NCI-H2029 treated with DMSO at 0.1 percent for 48 hours (cell line): ENCODE results near the gene HMG20B.
"Not testable (repeated sequence)": the region's sequence is repeated elsewhere in the genome, so short reads cannot be mapped to it uniquely, and the experiment has no call there.

Experiments used
- DNase-seq: peaks from one replicate; lab custom pipeline; 2025; lab: John Stamatoyannopoulos, UW

HMG20B gene

DNA sequence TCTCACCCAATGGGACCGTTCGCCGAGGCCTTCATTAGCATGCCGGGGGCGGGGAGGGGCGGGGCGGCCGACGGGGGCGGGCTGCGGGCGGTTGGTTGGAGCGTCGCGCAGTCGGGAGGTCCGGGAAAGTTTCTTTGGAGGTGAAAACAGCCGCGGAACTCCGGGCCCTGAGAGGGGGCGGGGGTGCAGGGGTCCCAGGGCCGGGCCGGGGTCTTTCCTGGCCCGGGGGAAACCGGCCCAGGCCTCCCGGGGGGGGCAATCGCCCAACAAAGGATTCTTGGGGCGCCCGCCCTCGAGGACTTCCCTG, at the start of gene HMG20B:
TSS of gene HMG20B (plus strand) at position 90 of the 307 bp plus-strand sequence. CDS start 366 bp downstream, outside the sequence.
- DNase-seq, result no peak

DNA sequence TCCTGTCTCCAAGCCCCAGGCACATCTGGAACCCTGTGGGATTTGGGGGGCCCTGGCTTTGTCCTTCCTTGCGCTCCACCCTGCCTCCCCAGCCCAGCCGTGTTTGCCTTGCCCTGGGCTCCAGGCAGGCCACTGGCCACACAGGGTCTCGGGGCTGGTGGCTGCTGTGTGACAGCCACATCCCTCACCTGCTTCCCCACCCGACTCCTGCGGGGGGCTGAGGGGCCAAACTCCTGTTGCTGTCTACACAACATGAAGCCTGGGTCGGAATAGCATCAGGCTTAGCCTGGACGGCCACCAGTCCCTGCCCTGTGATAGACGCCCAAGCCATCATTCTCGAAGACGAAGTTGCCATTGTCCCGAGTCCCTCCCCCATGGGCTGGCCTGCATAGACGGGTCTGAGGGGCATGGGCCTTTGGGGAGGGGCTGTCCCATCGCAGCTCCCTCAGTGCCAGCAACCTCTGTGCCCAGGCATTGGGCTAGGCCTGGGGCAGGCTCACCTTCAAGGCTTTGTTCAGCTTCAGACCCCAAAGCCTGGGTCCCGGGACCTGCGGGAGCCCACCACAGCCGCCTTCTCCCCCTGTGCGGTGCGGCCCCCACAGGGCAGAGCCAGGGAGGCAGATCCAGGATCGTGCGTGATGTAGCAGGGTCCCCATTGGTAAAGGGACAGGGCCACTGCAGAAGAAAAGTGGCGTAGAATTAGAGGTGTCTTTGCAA, 49.2 kb upstream of the HMG20B start:
- no peak for DNase-seq

DNA sequence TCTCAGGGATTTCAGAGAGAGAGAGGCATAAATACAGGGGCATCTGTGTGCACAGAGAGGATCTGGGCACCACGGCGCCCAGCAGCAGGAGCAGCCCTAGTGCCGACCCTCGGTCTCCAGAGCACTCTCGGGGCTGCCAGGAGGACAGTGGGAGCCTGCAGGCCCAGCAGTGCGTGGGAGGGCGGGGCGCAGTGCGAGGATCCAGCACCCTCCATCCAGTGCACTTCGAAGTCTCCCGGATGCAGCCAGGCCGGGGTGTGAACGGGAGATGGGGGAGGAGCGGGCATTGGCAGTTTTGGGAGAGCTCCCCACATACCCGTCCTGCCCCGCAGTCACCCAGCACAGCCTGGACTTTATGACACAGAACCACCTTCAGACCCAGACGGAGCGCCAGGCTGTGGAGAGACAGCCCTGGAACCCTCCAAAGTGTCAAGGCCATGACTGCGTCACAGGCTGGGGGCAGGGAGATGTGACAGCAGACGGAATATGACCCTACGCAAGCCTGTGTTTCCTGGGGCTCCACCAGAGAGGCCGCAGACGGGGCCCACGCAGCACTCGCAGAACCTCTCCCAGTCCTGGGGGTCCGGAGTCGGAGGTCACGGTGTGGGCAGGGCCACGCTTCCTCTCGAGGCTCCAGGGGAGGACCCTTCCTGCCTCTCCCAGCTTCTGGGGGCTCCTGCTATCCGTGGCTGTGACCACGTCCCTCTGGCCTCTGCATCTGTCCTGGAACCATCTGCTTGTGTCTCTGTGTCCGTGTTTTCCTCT, 48.5 kb upstream of the HMG20B start:
- DNase-seq, result no peak

DNA sequence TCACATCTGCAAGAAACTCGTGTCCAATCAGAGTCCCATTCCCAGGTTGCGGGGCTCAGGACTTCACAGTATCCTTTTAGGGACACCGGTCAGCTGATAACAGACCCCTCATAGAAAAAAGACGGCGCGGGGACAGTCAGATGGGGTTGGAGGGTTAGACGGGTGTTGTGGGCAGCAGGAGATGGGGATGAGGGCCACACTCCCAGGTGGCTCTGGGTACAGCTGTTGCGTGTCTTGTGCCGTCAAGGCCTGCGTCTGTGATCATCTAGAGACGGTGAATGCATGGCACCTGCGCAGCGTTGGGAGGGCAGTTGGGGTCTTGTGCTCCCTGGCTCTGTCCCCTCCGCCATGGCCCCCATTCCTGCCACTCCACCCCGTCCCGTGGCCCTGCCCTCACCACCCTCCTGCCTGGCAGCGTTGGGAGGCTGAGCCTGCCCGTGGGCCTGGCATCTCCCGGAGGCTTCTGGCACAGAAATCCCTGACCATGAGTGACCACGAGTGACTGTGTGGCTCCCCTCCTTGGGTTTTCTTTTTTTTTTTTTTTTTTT, 47.8 kb upstream of the HMG20B start:
- no peak for DNase-seq

DNA sequence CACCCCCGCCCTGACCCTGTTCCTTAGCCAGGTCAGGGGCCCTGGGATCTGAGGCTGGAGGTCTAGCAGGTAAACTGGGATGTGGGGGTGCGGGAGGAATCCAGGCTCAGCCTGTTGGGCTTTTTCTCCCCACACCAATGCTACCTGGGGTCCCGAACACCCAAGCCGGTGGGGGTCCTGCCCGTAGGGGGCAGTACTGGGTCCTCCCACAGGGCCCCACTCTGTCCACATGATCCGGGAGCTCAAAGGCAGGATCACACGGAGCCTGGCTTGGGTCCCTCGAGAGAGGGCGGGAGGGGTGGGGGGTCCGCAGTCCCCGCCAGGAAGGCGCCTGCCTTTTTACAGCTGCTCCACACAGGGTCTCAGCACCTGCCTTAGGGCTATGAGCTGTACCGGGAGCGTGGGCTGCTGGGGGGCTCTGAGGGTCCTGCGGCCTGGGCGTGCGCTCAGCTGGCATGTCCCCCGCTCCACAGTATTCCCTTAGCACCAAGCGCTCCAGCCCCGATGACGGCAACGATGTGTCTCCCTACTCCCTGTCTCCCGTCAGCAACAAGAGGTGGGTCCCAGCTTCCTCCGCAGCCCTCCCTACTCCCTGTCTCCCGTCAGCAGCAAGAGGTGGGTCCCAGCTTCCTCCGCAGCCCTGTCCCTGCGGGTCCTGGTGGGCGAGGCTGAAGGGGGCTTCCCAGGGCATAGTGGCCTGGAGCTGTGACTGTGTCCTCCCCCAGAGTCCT, 46.1 kb upstream of the HMG20B start:
- DNase-seq, result no peak

DNA sequence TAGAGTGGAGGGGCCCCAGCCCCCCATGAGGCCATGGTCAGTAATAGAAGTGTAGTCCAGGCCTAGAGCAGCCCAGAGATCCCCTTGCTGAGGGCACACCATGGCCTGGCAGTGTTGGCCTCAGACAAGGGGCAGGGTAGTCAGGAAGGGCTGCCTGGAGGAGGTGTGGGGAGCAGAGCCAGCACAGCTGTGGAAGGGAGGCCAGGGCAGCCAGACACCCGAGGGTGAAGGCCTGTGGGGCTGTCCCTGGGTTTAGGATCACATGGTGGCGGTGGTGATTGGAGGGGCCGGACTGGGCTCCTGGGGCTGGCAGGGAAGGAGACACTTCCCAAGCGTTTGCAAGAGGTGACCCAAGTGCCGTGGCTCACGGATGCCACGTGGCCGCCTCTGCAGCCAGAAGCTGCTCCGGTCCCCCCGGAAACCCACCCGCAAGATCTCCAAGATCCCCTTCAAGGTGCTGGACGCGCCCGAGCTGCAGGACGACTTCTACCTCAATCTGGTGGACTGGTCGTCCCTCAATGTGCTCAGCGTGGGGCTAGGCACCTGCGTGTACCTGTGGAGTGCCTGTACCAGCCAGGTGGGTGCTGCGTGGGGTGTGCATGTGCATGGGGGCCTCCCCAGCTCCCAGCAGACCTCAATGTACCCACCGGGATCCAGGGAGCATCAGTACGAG, 45.4 kb upstream of the HMG20B start:
- DNase-seq, result no peak

DNA sequence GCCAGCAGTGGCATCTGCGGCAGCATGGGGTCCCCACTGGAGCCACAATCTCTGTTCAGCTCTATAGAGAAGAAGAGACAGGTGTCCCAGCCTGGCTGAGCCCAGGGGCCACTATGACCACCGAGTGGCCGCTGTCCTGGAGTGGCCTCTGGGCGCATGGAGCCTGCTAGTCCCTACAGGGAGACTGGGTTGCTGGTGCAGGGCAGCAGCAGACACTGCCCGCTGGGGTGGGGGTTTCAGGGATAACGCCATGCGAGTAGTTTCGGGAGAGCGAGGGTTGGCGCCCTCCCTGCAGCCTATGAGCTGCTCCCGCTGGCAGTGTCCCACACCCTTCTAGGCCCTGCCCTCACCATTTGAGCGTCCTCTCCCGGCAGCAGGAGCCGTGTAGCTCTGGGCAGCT, 44.7 kb upstream of the HMG20B start:
- DNase-seq, result no peak

DNA sequence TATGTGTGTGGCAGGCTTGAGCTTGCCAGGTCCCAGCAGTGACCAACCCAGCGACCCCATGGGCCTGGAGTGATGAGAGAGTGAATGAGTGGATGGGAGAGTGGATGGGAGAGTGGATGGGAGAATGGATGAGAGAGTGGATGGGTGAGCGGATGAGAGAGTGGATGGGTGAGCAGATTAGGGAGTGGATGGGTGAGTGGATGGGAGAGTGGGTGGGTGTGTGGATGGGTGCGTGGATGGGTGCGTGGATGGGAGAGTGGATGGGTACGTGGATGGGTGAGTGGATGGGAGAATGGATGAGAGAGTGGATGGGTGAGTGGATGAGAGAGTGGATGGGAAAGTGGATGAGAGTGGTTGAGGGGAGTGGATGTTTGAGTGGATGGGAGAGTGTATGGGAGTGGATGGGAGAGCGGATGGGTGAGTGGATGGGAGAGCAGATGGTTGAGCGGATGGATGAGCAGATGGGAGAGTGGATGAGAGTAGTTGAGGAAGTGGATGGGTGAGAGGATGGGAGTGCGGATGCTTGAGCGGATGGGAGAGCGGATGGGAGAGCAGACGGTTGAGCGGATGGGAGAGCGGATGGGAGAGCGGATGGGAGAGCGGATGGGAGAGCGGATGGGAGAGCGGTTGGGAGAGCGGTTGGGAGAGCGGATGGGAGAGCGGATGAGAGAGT, 44.1 kb upstream of the HMG20B start:
- no peak for DNase-seq

DNA sequence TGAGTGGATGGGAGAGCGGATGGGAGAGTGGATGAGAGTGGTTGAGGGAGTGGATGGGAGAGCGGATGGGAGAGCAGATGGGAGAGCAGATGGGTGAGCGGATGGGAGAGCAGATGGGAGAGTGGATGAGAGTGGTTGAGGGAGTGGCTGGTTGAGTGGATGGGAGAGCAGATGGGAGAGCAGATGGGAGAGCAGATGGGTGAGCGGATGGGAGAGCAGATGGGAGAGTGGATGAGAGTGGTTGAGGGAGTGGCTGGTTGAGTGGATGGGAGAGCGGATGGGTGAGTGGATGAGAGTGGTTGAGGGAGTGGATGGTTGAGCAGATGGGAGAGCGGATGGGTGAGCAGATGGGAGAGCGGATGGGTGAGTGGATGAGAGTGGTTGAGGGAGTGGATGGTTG, 43.4 kb upstream of the HMG20B start:
- DNase-seq, result not testable (repeated sequence)

DNA sequence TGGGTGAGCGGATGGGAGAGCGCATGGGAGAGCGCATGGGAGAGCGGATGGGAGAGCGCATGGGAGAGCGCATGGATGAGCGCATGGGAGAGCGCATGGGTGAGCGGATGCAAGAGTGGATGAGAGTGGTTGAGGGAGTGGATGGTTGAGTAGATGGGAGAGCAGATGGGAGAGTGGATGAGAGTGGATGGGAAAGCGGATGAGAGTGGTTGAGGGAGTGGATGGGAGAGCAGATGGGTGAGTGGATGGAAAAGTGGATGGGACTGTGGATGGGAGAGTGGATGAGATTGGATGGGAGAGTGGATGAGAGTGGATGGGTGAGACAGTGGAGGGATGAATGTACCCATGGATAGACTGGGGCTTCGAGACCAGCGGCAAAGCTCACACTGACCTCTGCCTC, 42.4 kb upstream of the HMG20B start:
- no peak for DNase-seq

DNA sequence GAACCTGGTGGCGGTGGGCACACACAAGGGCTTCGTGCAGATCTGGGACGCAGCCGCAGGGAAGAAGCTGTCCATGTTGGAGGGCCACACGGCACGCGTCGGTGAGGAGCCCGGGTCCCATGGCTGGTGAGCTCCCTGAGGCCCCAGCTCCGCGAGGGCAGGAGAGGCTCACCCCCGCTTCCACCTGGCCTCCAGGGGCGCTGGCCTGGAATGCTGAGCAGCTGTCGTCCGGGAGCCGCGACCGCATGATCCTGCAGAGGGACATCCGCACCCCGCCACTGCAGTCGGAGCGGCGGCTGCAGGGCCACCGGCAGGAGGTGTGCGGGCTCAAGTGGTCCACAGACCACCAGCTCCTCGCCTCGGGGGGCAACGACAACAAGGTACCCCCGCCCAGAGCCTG, 41.0 kb upstream of the HMG20B start:
- no peak for DNase-seq

DNA sequence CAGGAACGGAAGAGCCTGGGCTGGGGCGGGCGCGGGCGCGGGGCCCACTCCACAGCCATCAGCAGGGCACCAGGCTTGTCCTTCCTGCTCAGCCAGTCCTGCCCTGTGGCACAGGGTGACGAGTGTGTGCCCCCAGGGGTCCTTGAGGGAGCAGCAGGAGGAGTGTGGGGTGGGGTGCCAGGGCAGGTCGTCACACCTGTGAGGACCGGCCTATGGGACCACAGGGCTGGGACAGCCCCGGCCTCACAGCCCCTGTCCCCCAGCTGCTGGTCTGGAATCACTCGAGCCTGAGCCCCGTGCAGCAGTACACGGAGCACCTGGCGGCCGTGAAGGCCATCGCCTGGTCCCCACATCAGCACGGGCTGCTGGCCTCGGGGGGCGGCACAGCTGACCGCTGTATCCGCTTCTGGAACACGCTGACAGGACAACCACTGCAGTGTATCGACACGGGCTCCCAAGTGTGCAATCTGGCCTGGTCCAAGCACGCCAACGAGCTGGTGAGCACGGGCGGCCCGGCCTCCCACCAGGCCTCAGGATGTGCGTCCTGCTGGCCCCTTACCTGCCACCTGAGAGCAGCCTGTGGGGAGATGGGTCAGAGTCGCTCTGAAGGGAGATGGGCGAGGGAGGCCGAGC, 40.5 kb upstream of the HMG20B start:
- DNase-seq, result no peak

DNA sequence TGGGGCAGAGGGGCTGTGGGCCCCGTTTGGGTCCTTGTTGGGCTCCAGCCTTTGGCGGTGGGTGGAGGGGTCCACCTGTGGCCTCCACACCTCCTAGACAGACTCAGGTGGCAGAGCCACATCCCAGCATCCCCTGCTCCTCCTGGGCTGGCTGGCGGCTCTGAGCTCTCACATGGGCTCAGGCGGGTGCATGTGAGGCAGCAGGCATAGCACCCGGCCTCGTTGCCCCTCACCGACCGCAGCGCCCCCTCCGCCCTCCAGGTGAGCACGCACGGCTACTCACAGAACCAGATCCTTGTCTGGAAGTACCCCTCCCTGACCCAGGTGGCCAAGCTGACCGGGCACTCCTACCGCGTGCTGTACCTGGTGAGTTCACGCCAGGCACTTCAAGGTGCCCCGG, 39.7 kb upstream of the HMG20B start:
- no peak for DNase-seq

DNA sequence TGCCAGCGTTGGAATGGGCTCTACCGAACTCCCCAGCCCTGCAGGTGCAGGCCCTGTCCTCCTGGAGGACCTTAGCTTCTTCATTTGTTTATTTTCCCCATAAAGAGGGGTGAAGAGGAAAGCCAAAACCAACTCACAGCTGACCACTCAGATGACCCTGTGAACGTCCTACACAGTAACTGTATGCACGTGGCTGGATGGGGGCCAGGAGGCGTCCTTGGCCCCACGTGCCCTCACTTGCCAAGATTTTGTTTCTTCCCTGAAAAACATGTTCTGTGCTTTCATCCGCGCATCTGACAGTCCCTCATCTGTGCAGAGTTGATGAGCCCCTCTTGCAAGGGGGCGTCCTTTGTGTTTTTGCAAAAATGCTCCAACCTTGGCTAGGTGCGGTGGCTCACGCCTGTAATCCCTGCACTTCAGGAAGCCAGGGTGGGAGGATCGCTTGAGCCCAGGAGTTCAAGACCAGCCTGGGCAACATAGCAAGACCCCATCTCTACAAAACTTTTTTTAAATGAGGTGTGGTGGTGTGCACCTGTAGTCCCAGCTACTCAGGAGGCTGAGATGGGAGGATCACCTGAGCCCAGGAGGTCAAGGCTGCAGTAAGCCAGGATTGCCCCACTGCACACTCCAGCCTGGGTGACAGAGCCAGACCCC, 39.1 kb upstream of the HMG20B start:
- no peak for DNase-seq

DNA sequence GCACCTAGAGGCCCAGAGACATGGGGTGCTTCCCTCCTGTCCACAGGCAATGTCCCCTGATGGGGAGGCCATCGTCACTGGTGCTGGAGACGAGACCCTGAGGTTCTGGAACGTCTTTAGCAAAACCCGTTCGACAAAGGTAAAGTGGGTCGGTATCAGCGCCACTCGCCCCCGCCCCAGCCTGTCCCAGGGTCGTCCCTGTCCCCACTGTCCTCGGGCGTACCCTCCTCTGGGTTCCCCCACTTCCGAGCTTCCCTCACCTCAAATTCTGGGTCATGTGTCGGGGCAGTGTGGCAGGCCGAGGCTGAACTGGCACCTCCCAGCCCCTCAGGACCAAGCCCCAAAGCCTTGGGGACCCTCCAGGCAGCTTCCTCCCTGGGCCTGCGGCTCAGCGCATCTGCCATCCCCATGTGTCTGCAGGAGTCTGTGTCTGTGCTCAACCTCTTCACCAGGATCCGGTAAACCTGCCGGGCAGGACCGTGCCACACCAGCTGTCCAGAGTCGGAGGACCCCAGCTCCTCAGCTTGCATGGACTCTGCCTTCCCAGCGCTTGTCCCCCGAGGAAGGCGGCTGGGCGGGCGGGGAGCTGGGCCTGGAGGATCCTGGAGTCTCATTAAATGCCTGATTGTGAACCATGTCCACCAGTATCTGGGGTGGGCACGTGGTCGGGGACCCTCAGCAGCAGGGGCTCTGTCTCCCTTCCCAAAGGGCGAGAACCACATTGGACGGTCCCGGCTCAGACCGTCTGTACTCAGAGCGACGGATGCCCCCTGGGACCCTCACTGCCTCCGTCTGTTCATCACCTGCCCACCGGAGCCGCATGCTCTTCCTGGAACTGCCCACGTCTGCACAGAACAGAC, 38.1 kb upstream of the HMG20B start:
- no peak for DNase-seq

DNA sequence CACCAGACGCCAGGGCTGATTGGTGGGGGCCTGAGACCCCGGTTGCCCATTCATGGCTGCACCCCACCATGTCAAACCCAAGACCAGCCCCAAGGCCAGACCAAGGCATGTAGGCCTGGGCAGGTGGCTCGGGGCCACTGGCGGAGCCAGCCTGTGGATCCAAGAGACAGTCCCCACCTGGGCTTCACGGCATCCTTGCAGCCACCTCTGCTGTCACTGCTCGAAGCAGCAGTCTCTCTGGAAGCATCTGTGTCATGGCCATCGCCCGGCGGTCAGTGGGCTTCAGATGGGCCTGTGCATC, 37.6 kb upstream of the HMG20B start:
- DNase-seq, result no peak

DNA sequence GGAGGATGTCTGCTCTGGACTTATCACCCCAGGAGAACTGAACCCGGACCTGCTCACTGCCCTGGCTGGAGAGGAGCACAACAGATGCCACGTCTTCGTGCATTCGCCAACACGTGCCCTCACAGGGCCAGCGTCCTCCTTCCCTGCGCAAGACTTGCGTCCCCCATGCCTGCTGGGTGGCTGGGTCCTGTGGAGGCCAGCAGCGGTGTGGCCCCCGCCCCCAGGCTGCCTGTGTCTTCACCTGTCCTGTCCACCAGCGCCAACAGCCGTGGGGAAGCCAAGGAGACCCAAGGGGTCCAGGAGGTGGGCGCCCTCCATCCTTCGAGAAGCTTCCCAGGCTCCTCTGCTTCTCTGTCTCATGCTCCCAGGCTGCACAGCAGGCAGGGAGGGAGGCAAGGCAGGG, 37.2 kb upstream of the HMG20B start:
- DNase-seq, result no peak

DNA sequence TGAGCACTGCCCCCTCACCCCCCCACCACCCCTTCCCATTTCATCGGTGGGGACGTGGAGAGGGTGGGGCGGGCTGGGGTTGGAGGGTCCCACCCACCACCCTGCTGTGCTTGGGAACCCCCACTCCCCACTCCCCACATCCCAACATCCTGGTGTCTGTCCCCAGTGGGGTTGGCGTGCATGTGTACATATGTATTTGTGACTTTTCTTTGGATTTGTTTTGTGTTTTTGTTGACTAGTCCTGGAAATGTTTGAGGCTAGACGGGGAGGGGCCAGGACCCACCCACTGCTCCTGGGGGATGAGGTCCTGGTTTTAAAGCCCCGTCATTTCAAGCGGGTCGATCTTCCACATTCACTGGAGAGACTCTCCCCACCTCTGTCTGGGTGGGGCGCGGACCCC, 36.8 kb upstream of the HMG20B start:
- DNase-seq, result no peak

DNA sequence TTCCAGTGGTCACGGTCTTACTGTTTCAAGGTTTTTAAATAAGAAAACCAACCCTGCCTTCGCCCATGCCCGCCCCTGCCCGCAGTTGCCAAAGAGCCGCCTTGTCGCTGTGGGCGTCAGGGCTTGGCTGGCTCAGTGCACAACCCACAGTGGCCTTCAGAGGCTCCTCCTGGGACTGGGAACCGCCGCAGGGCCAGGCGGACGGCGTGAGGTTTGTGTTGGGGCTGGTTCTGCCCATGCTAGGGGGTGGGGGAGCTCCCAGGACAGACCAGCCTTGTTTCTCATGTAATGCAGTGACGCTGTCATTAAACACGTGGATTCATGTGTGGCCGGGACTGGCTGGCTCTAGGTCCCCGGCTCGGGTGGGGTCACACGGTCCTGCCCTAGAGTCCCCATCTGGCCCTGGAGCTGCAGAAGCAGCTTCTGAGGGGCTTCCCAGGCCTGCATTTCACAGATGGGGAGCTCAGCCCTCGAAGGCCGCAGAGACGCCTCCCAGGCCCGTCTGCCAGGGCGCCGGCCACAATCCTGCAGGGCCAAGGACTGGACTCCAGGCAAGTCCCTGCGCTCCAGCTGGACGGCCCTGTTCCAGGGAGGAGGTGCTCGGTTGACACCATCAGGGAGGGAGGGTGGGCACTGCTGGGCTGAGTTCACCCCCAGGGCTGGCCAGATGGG, 36.2 kb upstream of the HMG20B start:
- DNase-seq, result no peak

DNA sequence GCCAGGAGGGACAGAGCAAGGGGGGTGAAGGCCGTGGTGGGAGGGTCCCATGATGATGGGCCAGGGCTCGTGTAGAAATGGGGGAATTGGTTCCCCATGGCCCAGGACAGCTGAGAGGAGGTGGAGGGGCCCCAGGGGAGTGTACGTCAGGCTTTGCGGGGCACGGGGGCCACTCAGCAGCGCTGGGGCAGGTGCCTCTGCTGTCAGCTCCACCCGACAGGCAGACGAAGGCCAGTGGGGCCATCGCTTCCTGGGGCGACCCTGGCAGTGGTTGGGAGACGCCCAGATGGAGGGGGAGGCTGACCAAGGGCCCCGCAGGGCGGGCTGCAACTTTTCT, 35.7 kb upstream of the HMG20B start:
- DNase-seq, result no peak
